ENCODE results near the gene HDAC8.
A peak's percentile ranks its signal among the peaks of the same experiment; 100 is the strongest.
"Not testable (repeated sequence)": the region's sequence is repeated elsewhere in the genome, so short reads cannot be mapped to it uniquely, and the experiment has no call there.

Gene HDAC8

DNA sequence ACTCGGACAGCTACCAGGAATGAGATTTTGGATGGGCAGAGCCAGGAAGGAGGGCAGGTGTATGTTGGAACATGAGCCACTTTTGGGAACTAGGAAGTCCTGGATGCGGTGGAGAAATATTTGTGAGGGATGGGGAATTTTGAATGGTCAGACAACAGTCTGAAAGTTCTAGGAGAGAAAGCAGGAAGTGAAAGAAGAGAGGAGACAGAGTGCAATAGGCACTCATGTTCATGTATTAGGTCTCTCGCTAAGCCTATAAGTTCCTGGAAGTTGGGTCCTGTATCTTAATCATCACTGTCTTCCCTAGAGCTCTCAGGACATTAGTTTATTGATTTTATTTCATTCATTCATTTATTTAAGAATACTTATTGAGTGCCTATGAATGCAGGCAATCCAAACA is 201.2 kb downstream of the HDAC8 start:
- no peak for DNase-seq

DNA sequence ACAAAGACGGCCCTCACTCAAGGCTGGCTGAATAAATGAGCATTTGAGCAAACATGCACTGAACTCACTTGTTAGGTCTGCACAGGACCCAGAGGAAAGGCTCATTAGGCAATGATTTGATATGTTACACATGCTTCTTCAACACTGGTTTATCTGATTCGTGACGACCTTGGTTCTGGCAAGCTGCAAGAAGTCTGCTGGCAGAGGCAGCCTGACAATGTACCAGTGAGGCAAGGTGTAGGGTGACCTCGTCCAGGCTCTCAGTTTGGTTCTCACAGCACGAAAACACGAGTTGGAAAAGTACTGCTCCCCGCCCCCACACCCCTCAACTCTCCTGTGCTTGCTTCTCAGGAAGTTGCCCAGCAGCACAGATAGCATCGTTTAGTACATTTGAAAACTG is 203.8 kb downstream of the HDAC8 start:
- no peak for DNase-seq

DNA sequence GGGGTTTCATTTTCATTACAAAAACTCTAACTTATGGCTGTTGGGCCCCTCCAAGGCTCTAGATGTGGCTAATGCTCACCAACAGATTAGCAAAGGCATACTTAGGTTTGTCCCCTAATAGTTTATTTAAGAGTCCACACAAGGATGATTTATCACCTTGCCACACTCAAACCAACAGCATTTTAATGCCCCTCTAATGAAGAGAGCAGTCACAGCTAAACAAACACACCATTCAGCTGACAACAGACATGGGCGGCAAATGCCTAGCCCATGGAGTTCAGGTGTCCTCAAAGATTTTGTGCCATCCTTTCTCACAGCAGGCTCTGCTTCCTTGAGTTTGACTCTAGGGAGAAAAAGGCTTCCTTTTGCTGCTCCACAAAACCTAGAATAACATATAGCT is 205.1 kb downstream of the HDAC8 start:
- DNase-seq, result no peak

DNA sequence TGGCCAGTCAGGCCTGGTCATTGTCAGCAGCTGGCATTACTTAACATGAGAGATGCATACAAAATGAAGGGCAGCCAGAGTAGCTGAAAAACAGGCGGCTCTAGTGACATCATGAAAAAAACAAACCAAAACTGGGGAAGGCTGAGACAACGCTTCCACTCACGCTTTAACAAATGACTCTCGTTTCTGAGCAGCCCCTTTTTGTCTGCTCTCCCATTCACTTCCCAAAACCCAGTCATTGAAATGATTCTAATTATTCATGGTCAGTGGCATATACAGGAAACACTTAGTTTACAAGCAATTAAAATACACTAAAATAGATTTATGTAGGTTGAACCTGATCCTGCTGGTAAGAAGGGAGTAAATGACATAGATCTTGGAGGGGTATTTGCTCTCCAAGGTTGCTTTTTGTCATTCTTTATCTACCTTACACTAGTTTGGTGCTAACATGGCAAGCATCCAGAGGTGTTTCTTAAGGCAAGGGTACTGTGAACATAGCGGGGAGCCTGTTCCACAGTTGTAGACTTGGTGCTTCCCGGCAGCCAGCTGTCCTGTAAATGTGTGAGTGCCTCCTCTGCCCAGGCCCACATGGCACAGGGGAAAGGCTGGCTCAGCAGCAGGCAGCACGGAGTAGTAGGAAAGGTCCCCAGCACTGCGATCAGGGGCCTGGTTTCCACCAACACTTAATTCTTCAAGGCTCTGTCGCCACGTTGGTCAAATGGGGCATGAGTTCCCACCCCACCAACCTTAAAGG is 205.8 kb downstream of the HDAC8 start:
- DNase-seq, result peak; percentile 5

DNA sequence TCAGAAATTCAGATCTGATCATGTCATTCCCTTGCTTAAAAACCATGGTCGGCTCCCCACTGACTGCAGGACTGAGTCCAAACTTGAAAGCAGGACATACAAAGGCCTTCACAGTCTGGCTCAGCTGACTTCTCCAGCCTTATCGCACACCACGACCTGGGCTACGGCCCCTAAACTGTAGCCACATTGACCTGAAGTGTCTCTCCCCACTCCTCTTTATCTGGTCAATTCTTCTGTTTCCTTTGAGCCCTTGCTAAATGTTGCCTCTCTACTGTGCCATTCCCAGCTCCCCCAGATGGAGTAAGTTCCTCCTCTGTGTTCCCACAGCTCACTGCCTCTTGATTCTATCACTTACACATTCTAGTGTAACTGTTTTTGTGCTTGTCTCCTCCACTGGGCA is 206.5 kb downstream of the HDAC8 start:
- no peak for DNase-seq

DNA sequence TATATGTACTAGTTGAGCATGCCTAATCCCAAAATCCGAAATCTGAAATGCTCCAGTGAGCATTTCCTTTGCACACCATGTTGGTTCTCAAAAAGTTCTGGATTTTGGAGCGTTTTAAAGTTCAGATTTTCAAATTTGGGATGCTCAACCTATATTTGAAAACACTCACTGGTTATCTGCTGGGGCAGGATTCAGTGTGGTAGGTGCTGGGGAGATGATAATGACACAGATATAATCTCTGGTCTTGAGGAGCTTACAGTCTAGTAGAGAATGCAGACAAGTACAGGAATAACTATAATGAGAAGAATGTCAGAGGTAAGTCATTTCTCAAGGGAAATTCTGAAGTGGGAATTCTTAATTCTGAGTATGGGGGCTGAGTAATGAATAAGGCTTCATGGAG is 207.5 kb downstream of the HDAC8 start:
- no peak for DNase-seq

DNA sequence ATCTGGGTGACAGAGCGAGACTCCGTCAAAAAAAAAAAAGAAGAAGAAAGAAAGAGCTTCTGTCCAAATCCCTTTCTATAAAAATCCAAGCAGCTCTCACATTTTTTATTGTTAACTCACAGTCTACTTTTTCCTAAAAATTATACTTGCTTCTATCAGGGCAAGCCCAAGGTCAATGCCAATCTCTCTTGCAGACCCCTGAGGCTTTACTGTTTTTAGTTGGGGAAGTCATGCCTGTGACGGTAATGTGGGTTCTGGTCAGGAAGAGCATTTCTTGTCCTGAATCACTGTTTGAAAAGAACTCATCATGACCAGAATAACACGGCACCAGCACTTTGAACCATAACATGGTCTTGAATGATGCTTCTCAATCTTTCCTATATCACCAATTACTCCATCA is 212.3 kb downstream of the HDAC8 start:
- no peak for DNase-seq

DNA sequence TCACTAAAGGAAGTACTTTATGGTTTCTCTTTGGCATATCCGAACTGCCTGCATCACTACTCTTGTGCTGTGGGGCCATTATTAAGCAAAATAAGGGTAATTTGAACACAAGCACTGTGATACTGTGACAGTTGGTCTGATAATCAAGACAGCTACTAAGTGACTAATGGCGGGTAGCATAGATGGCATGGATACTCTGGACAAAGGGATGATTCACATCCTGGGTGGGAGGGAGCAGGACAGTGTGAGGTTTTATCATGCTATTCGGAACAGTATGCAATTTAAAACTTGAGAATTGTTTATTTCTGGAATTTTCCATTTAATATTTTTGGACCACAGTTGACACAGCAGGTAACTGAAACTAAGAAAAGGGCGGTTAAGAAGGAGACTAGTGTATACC is 214.3 kb downstream of the HDAC8 start:
- DNase-seq, result no peak

DNA sequence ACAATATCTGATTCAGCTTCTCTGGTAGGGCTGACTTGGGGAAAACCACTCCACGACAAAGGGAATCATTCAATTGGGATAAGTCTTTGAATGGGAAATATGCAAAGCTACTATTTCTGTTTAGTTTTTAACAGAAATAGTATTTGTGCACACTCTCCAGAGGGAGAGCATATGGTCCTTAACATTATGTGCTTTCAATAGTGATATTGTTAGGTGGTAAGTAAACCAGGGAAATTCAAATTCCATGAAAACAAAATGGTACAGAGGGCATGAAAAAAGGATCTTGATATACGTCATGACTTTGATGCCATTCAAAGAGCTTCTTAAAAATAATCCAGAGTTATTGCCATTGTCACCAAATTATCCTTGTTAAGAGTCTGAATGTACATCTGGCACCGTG is 219.9 kb downstream of the HDAC8 start:
- DNase-seq, result no peak

DNA sequence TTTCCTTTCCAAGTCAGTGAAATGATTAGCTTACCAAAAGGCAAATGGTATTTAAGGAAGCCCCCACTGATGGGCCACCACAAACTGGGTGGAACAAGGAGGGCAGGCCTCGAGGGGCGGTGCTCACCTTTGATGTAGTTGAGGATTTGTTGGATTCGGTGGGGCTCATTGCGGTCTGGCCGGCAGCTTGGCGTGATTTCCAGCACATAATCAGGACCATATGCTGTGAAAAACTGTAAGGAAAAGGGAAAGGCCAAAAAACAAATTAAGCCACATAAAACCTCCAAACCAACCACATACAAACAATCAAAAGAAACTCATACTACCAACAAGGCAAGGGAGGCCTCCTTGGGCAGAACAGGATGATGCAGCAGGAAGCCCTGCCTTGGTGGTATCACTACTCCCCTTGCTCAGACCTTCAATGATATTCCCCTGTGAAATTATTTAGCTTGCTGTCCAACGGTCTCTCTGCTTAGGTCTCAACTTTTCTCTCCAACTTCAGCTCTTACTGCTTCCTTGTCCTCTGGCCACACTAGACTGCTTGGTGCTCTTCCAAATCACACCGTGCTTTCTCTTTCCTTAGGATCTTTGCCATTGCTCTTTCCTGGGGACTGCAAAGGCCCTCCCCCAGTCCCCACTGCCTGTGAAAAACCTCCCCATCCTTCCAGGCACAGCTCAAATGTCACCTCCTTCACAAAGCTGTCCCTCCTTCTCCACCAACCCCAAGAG is 220.9 kb downstream of the HDAC8 start:
- no peak for DNase-seq

DNA sequence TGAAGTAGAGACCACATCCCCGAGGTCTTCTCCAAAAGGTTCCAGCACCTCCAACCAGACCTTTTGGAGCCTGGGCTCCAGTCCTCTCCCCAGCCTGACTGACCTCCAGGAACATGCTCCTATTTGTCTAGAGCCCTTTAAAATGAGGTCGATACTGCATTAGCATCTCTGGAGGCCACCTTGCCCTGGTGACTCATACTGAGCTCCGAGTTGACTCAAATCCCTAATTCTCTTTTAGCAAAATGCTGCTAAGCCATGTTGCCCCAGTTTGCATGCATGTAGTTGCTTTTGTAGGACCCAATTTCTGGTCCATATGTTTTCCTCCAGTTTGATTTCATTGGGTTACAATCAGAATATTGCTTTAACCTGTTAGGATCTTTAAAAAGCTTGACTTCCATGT is 223.5 kb downstream of the HDAC8 start:
- no peak for DNase-seq

DNA sequence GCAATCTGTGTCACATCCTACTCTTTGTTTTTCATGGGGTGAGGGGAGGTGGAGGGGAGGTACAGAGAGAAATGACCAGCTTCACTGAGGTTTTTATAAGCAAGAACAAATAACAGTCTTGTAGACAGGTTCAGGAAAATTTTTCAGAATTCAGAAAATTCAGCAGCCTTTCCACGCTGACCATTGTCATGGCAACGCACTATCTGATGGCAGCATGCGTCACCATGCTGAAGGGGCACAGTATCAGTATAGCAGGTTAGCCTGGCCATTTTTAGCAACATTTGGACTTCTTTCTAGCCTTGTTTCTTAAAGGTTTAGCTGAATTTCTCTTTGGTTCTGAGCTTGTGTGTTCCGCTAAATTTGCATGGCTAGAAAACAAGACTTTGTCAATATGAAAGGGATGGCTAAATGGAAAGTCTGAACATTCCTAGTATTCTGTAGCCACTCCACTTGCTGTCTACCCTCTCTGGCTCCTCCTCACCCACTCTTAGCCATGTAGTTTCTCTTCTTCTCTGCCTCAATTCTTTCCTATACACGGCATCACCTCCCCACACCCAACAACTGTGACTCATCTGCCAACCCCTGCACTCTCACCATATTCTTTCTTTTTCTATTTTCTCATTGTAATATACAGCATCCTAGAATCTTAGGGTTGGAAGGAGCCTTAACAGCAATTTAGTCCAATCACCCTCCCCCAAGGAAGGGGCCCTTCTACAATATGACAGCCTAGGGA is 224.2 kb downstream of the HDAC8 start:
- no peak for DNase-seq

DNA sequence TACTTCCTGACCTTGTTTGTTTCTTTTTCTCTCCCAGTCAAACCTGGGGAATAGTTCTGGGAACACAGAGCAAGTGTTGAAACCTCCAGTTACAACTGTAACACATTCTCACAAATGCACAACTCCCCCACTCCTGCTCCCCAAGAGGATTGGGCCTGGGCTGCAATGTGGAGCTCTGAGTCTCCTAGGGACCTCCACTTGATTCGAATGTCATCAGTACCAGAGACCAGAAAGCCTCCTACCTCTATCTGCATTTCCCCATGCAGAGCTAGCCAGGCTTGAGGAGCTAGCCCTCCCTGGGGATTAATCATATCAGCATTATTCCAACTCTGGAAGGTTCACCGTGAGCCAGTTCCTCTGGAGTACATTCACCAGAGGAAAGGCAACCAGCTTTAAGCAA is 225.3 kb downstream of the HDAC8 start:
- DNase-seq, result no peak

DNA sequence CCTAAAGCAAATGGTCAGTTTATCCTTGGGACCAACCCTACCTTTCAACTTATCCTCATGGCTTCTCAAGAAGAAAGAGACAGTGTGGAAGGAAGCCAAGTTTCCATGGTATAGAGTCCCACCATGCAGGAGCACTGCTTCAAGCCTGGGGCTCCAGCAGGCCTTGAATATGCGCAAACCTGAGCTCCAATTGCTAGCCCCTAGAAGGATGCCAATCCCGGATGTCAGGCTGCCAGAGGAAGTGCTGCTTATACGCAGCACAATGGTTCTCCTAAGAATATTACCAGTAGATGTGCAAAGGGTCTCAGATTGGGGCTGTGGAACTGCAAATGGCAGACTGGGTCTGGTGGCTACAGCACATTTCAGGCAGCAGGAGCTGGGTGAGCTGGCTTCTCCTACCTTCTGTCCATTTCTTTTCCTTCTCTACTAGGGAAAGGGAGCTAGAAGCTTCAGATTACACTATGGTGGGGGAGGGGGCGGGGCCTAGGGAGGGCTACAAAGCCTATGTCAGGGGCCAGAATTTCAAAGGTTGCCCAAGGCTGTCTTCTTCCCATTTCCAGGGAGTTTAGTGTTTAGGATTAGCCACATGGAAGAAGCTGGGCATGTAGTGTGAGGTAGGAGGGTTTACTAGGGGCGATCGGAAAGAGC is 226.2 kb downstream of the HDAC8 start:
- no peak for DNase-seq

DNA sequence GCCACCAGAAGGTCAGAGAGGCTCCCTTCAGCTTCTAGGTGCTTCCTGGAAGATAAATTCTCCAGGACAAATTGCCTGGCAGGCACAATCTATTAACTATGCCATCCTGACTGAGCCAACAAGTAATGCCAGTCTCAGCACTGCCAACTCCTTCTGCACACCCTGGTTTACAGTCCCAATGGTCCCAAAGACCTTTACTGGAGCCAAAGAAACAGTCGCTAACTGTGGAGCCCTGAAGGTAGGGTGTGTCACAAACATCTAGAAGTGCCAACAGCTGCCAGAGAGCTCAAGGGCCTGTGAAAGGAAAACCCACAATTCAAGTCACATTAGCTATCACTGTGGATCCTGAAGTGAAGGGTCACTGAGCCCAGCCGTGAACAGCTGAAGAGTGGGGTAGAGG is 232.0 kb downstream of the HDAC8 start:
- DNase-seq, result no peak

DNA sequence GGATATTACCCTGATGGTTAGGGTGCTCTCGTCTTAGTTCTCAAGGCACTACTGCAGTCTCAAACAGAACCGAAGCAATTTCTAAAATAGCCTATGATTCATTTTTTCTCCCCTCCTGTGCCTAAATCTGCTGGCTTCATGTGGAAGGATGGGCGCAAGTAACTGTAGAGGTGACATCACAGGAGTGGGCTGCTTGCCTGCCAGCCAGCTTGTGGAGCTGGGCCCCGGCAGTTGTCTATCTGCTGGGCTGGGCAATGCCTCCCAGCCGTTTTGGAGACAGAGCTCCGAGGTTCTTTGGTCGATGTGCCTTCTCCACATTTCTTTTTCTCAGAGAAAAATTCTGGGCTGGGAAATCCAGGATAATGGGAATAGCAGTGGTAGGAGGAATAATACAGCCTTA is 232.6 kb downstream of the HDAC8 start:
- no peak for DNase-seq

DNA sequence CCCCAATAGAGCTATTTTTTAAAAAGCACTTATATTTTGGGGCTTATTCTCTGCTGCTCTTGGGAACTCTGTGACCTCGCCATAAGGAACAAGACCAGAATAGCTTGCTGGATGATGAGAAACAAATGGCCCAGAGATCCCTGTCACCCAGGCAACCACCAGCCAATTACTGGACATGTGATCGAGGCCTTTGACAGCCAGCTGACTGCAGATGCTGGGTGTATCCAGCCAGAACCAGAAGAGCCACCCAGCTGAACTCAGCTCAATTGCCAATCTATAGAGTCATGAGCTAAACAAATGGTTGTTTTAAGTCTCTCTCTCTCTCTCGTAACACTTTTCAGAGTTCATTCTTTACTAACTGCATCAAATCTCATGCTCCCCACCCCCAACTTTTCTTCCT is 242.5 kb downstream of the HDAC8 start:
- DNase-seq, result no peak

DNA sequence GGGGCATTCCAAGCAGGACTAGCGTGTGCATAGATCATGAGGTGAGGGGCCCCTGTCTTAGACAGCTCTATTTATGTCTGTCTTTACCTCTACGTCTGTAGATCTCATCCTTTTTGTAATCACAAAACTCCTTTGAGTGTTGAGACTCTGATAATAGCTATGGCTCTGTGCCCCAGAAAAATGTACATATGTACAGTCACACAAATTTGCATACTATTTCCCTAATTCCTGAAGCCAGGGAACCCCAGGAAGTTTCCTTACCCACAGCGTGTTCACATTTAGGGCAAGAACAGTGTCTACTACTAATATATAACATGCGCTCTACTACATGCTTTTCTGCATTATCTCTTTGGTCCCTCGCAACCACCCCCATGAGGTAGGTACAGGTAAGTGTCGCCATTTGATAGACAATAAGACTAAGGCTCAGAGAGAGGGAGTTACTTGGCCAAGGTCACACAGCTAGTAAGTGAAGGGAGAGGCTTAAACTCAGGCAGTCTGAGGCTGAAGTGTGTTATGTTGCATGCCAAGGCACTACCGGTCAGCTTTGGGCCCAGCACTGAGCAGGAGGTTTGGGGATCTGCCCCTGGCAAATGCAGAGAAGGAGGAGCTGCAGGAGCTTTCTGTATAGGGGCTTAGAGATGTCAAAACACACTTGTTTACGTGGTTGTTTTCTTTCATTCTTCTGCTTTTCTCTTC is 245.9 kb downstream of the HDAC8 start:
- no peak for DNase-seq

DNA sequence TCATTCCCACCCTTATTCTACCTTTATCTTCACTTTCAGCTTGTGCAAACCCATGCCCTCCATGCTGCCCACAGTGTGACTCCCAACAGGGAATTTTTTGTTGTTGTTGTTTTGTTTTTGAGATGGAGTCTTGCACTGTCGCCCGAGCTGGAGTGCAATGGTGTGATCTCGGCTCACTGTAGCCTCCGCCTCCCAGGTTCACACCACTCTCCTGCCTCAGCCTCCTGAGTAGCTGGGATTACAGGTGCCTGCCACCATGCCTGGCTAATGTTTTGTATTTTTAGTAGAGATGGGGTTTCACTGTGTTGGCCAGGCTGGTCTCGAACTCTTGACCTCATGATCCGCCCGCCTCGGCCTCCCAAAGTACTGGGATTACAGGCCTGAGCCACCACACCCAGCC is 253.0 kb downstream of the HDAC8 start:
- not testable (repeated sequence) for DNase-seq

DNA sequence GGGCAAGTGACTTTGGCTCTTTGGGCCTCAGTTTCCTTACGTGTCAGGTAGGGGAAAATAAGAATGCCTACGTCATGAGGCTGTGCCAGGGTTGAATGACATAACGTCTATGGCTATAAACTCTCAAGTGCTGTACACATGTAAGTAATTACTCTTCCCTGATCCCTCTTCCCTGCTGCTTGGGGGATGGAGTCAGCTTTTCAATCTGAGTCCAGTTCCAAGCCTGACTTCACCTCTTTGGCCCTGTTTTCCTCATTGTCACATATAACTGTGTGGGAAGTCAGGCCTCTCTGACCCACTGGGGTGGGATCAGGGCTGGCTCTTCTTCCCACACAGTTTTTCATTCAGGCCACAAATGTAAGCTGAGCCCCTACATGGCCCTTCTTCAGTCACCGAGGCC is 255.5 kb downstream of the HDAC8 start:
- DNase-seq, result no peak

DNA sequence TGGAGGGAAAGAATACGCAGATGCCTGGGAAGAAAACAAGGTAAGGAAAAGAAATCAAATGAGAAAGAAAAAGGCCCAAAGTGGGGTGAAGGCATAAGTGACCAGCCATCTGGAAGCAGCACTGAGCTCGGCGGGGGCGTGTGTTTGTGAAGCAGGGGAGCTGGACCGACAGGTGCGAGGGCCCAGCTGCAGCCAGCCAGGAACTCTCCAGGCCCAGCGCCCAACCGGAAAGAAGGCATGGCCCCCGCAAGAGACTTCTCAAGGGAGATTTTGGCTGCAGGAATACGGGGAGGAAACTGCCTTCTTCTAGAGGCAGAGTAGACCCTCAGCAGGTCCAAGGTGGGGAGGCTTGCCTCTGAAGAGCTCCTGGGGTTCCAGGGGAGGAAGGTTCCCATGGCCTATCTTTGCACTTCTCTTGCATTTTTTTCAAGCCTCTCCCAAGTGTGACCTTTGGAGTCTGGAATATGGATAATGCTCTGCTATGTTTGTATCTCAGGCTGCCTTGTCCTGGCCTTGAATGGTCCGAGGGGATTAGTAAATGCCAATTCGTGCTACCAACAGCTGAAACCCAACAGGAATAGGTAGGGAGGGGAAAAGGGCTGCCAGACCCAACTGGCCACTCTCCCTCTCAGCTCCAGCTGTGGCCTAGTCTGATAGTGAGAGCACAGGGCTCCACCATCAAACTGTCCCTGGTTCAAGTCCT is 256.1 kb downstream of the HDAC8 start:
- no peak for DNase-seq

DNA sequence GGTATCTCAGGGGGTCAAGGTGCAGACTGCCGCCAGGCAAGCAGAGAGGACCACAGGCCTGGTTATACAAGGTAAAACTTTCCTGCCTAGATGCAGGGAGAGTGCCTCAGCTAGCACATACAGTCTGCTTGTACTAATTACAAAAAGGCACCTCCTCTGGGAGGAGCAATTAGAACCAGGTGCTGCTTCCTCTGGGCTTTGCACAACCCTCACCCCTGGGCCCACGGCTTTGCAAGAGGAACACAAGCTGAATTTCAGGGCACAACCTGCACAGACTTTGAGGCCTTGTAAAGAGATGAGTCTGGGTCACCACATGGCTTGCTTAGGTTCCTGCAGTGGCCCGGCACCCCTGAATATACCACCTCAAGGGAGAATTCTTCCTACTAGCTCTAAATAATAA is 257.8 kb downstream of the HDAC8 start:
- no peak for DNase-seq
